Adrenal gland (tissue), 5 donors: ENCODE data around the gene POPDC2.
"Not testable (repeated sequence)": the region's sequence is repeated elsewhere in the genome, so short reads cannot be mapped to it uniquely, and the experiment has no call there.

Source experiments
- POLR2A ChIP-seq, 2 donors: fragments of 450-650 bp; IDR thresholded peaks; one replicate each; pipeline ENCODE4 v1.6.1; 2017; ENCODE audit warnings: antibody characterized with exemption in 2 of 2, mild to moderate bottlenecking in 2 of 2, moderate library complexity in 1 of 2
- TF ChIP-seq, protein P1 (sequence below), 6 experiments: fragments of 450-650 bp in 4 of 6; fragments of 200-600 bp in 2 of 6; sonication (generic) in 1 of 6; IDR thresholded peaks; 1 replicate in 5 of 6; 2 replicates in 1 of 6; pipeline versions ENCODE4 v1.5.1 to v1.8.0; 2016 to 2021; ENCODE audit warnings: antibody characterized with exemption in 6 of 6, mild to moderate bottlenecking in 2 of 6, moderate library complexity in 1 of 6
- donor health status: DM: no; HTN: no; CAD: no.

DNA sequence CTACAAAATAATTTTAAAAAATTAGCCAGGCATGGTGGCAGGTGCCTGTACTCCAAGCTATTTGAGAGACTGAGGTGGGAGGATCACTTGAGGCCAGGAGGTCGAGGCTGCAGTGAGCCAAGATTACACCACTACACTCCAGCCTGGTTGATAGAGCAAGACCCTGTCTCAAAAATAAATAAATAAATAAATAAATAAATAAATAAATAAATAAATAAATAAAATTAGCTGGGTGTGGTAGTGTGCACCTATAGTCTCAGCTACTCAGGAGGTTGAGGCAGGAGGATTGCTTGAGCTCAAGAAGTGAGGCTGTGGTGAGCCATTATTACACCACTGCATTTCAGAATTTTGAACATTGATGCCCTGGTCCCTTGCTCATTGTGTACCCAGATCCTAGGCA, 65.5 kb downstream of the POPDC2 start:
- TF ChIP-seq POLR2A (IDR thresholded peaks at IDR 0.05) = not testable (repeated sequence)
- TF ChIP-seq, protein P1, sequence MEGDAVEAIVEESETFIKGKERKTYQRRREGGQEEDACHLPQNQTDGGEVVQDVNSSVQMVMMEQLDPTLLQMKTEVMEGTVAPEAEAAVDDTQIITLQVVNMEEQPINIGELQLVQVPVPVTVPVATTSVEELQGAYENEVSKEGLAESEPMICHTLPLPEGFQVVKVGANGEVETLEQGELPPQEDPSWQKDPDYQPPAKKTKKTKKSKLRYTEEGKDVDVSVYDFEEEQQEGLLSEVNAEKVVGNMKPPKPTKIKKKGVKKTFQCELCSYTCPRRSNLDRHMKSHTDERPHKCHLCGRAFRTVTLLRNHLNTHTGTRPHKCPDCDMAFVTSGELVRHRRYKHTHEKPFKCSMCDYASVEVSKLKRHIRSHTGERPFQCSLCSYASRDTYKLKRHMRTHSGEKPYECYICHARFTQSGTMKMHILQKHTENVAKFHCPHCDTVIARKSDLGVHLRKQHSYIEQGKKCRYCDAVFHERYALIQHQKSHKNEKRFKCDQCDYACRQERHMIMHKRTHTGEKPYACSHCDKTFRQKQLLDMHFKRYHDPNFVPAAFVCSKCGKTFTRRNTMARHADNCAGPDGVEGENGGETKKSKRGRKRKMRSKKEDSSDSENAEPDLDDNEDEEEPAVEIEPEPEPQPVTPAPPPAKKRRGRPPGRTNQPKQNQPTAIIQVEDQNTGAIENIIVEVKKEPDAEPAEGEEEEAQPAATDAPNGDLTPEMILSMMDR (IDR thresholded peaks at IDR 0.05) = not testable (repeated sequence)
